ENCODE results near the gene HOXC6. TPM values are rescaled to one million over a fixed set of nuclear protein-coding genes. Genes with fewer than 3 reads are reported as not detected.

The HOXC6 gene
- not detected for total RNA-seq

- Histone ChIP-seq H3K27ac (no peak within 1 kb of the TSS), H3K27me3 (peaks cover 59 to 75% of the 10 kb centered on the region in 2 donors), H3K9me3 (peaks cover 0 to 6% of the 10 kb centered on the region in 2 donors)
Observed at GRCh38 chr12:54028314-54029201, at the start of gene HOXC6. Gene HOXC6, plus strand, starts transcription at chr12:54028440. Its CDS starts 82 bp downstream, at chr12:54028522.

GRCh38 chr12:53978477-53979356 lies 49.5 kb upstream of the HOXC6 start:
- no peak overlapping the region for H3K27ac ChIP-seq
- DNase-seq (ENCODE audit: low spot score): no peak
- no peaks in the 10 kb centered on the region for H3K36me3 ChIP-seq
- peaks cover 65 to 72% of the 10 kb centered on the region in 2 donors for H3K27me3 ChIP-seq
- no peaks in the 10 kb centered on the region for H3K9me3 ChIP-seq
- peaks cover 0 to 20% of the 10 kb centered on the region in 2 donors for H3K4me1 ChIP-seq
- H3K4me3 ChIP-seq: no peak overlapping the region
- no peak for TF ChIP-seq CTCF (IDR thresholded peaks at IDR 0.05)

More at GRCh38 chr12:54028314-54029201, at the start of gene HOXC6:
- Histone ChIP-seq H3K4me3 (peak within 1 kb of the TSS in 1 of 2 donors; percentile 24), H3K4me1 (peaks cover 0 to 24% of the 10 kb centered on the region in 2 donors), H3K36me3 (no peaks in the 10 kb centered on the region)
- TF ChIP-seq CTCF (IDR thresholded peaks at IDR 0.05): no peak
- no peak for DNase-seq (ENCODE audit: low spot score)

- Histone ChIP-seq H3K27me3 (peaks cover 66 to 73% of the 10 kb centered on the region in 2 donors), H3K27ac (no peak overlapping the region), H3K9me3 (no peaks in the 10 kb centered on the region), H3K4me3 (no peak overlapping the region), H3K4me1 (peaks cover 0 to 18% of the 10 kb centered on the region in 2 donors), H3K36me3 (no peaks in the 10 kb centered on the region)
- no peak for DNase-seq (ENCODE audit: low spot score)
- TF ChIP-seq CTCF (IDR thresholded peaks at IDR 0.05): no peak
Observed at GRCh38 chr12:53980104-53980801, 48.0 kb upstream of the HOXC6 start.

- Histone ChIP-seq H3K4me1 (peaks cover 0 to 20% of the 10 kb centered on the region in 2 donors), H3K36me3 (no peaks in the 10 kb centered on the region)
Observed at GRCh38 chr12:53980802-53981496, 47.3 kb upstream of the HOXC6 start.

More at GRCh38 chr12:53980802-53981496, 47.3 kb upstream of the HOXC6 start:
- TF ChIP-seq CTCF (IDR thresholded peaks at IDR 0.05): no peak
- Histone ChIP-seq H3K27me3 (peaks cover 66 to 73% of the 10 kb centered on the region in 2 donors), H3K9me3 (no peaks in the 10 kb centered on the region), H3K27ac (no peak overlapping the region), H3K4me3 (no peak overlapping the region)
- DNase-seq (ENCODE audit: low spot score): no peak
